ENCODE measurements around the gene MYBPC3. TPM values are rescaled to one million over a fixed set of nuclear protein-coding genes. Genes with fewer than 3 reads are reported as not detected.

The MYBPC3 gene
- total RNA-seq, 1 experiment from 2014 or later, result not detected

GRCh38 chr11:47354913-47355282, 2.4 kb upstream of the MYBPC3 start:
- BruUV-seq (replicated peaks), result no TSS peak
- Mint-ChIP-seq H3K27me3 (ENCODE audit: insufficient read depth, unreplicated experiment) (no peaks in the 10 kb centered on the region), H3K36me3 (ENCODE audit: insufficient read depth, unreplicated experiment) (no peaks in the 10 kb centered on the region), H3K27ac (ENCODE audit: low read depth, unreplicated experiment) (no peak overlapping the region), H3K4me1 (ENCODE audit: insufficient read depth, unreplicated experiment) (peaks cover 5% of the 10 kb centered on the region), H3K4me3 (ENCODE audit: unreplicated experiment) (no peak overlapping the region), H3K9me3 (ENCODE audit: unreplicated experiment) (no peaks in the 10 kb centered on the region)
- CTCF ChIA-PET, result interaction anchor here (0.5 to 2.9 kb wide), 25 partner anchors 9 to 691 kb away, joined by 3 to 32 read pairs (median 5); partner anchors contain the start of genes ACP2, ARFGAP2, PACSIN3 and SLC39A13
- intact Hi-C loops (cut with micrococcal nuclease), result loop anchor here (1.0 to 5.0 kb wide), 4 partner anchors 83 to 466 kb away; partner anchors contain the start of genes MADD and NR1H3
- POLR2A ChIA-PET, result interaction anchor here (0.6 to 1.2 kb wide), 3 partner anchors 52 to 169 kb away, joined by 3 to 4 read pairs (median 3); no protein-coding TSS in a partner anchor
- no peak for DNase-seq (ENCODE audit: unreplicated experiment)
- TF ChIP-seq, protein P1, sequence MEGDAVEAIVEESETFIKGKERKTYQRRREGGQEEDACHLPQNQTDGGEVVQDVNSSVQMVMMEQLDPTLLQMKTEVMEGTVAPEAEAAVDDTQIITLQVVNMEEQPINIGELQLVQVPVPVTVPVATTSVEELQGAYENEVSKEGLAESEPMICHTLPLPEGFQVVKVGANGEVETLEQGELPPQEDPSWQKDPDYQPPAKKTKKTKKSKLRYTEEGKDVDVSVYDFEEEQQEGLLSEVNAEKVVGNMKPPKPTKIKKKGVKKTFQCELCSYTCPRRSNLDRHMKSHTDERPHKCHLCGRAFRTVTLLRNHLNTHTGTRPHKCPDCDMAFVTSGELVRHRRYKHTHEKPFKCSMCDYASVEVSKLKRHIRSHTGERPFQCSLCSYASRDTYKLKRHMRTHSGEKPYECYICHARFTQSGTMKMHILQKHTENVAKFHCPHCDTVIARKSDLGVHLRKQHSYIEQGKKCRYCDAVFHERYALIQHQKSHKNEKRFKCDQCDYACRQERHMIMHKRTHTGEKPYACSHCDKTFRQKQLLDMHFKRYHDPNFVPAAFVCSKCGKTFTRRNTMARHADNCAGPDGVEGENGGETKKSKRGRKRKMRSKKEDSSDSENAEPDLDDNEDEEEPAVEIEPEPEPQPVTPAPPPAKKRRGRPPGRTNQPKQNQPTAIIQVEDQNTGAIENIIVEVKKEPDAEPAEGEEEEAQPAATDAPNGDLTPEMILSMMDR (IDR thresholded peaks at IDR 0.05; ENCODE audit: unreplicated experiment), result no peak

GRCh38 chr11:47353978-47354774, 1.7 kb upstream of the MYBPC3 start:
- no peaks in the 10 kb centered on the region for H3K36me3 Mint-ChIP-seq (ENCODE audit: insufficient read depth, unreplicated experiment)
- intact Hi-C loops (cut with micrococcal nuclease), result loop anchor here (2.0 kb wide), 1 partner anchor 97 kb away; the partner anchor contains the start of gene NR1H3
- H3K9me3 Mint-ChIP-seq (ENCODE audit: unreplicated experiment), result no peaks in the 10 kb centered on the region

DNA sequence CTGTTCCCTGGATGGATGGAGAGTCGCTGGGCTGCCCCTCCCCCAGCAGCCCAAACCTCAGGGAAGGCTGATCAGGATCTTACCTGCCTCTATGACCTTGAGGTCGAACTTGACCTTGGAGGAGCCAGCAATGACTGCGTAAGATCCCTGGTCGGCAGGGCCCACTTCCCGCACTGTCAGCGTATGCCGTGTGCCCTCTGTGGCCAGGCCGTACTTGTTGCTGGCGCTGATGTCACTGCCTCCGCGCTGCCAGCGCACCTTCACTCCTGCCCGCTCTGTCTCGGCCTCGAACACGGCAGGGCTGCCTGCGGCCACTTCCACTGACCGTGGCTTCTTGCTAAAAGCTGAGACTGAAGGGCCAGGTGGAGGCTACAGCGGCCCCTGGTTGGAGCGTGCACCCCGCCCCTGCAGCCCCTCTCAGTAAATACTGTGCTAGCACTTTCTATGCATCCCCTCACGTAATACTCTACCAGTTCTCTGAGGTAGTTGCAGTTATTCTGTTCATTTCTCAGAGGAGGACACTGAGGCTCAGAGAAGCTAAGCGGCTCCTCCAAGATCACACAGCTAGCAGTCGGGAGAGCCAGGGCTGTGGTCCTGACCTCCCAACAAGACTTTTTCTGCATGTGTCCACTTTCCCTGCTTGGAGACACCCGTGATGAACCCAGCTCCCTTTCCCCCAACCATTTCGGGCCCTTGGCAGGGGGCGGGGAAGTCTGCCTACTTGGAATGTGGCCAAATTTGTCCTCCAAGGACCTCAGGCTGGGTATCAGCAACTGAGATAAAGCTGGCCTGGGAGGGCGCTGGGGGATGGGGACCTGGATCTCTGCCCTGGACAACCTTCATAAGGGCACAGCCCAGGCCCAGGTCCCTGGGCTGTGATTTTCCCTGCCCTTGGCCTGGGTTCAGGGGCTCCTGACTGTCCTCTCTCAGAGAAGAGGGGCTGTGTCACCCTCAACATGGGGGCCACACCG, 1.1 kb downstream of the MYBPC3 start:
- DNase-seq (ENCODE audit: unreplicated experiment), result no peak
- Mint-ChIP-seq H3K4me1 (ENCODE audit: insufficient read depth, unreplicated experiment) (peaks cover 5% of the 10 kb centered on the region), H3K27ac (ENCODE audit: low read depth, unreplicated experiment) (no peak overlapping the region), H3K9me3 (ENCODE audit: unreplicated experiment) (no peaks in the 10 kb centered on the region), H3K4me3 (ENCODE audit: unreplicated experiment) (no peak overlapping the region), H3K27me3 (ENCODE audit: insufficient read depth, unreplicated experiment) (no peaks in the 10 kb centered on the region), H3K36me3 (ENCODE audit: insufficient read depth, unreplicated experiment) (no peaks in the 10 kb centered on the region)
- TF ChIP-seq, protein P1 (IDR thresholded peaks at IDR 0.05; ENCODE audit: unreplicated experiment), result no peak
- POLR2A ChIA-PET, result interaction anchor here (0.9 to 1.1 kb wide), 2 partner anchors 14 to 112 kb away, joined by 3 read pairs; no protein-coding TSS in a partner anchor
- intact Hi-C loops (cut with micrococcal nuclease), result no loop called here
- BruUV-seq (replicated peaks), result no TSS peak
- CTCF ChIA-PET, result interaction anchor here (0.6 to 0.7 kb wide), 2 partner anchors 46 to 304 kb away, joined by 3 read pairs; no protein-coding TSS in a partner anchor

More at GRCh38 chr11:47353978-47354774, 1.7 kb upstream of the MYBPC3 start:
- no peaks in the 10 kb centered on the region for H3K27me3 Mint-ChIP-seq (ENCODE audit: insufficient read depth, unreplicated experiment)
- POLR2A ChIA-PET, result interaction anchor here (0.6 to 1.2 kb wide), 3 partner anchors 53 to 443 kb away, joined by 3 to 4 read pairs (median 3); partner anchors contain the start of gene ACP2
- no peak for DNase-seq (ENCODE audit: unreplicated experiment)
- BruUV-seq (replicated peaks), result no TSS peak
- H3K4me3 Mint-ChIP-seq (ENCODE audit: unreplicated experiment), result no peak overlapping the region
- TF ChIP-seq, protein P1 (IDR thresholded peaks at IDR 0.05; ENCODE audit: unreplicated experiment), result no peak
- CTCF ChIA-PET, result interaction anchor here (0.6 to 2.9 kb wide), 15 partner anchors 8 to 566 kb away, joined by 3 to 32 read pairs (median 3); partner anchors contain the start of genes ARFGAP2, PACSIN3 and SLC39A13
- no peak overlapping the region for H3K27ac Mint-ChIP-seq (ENCODE audit: low read depth, unreplicated experiment)
- H3K4me1 Mint-ChIP-seq (ENCODE audit: insufficient read depth, unreplicated experiment), result peaks cover 5% of the 10 kb centered on the region
